ENCODE results near the gene METTL9.

DNA sequence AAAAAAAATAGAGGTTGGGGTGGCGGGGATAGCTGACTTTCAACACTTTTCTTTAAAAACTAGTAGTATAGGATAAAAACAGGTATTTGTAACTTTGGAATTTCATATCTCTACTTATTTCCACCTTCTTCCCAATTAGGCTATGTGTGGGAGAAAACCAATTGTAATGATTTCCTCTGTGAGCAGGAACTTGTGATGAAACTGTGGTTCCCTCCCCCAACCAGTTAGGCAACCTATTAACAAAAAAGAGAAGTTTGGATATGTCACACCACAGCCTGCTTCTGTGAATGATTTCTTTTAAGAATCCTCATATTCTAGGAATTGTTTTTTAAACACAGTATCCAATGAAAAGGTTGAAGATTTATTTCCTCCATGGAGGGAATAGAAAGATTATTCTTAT, 51.1 kb downstream of the METTL9 start:
- TF ChIP-seq, protein P1, sequence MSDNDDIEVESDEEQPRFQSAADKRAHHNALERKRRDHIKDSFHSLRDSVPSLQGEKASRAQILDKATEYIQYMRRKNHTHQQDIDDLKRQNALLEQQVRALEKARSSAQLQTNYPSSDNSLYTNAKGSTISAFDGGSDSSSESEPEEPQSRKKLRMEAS (IDR thresholded peaks at IDR 0.05; ENCODE audit: low read depth, low read length), result no peak
- TF ChIP-seq, protein P2, sequence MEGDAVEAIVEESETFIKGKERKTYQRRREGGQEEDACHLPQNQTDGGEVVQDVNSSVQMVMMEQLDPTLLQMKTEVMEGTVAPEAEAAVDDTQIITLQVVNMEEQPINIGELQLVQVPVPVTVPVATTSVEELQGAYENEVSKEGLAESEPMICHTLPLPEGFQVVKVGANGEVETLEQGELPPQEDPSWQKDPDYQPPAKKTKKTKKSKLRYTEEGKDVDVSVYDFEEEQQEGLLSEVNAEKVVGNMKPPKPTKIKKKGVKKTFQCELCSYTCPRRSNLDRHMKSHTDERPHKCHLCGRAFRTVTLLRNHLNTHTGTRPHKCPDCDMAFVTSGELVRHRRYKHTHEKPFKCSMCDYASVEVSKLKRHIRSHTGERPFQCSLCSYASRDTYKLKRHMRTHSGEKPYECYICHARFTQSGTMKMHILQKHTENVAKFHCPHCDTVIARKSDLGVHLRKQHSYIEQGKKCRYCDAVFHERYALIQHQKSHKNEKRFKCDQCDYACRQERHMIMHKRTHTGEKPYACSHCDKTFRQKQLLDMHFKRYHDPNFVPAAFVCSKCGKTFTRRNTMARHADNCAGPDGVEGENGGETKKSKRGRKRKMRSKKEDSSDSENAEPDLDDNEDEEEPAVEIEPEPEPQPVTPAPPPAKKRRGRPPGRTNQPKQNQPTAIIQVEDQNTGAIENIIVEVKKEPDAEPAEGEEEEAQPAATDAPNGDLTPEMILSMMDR (IDR thresholded peaks at IDR 0.05; ENCODE audit: low read depth, low read length), result no peak
- TF ChIP-seq POLR2A (IDR thresholded peaks at IDR 0.05; ENCODE audit: extremely low read depth, insufficient read length) (no peak), MYC (IDR thresholded peaks at IDR 0.05; ENCODE audit: low read depth, low read length) (no peak)
